Psoas muscle (tissue), 8 donors: ENCODE results near the gene GUCY2C. TPM values are rescaled to one million over a fixed set of nuclear protein-coding genes. Genes with fewer than 3 reads are reported as not detected.

ENCODE experiments used
- ATAC-seq, 4 donors: fragments of 200-7000 bp; cut with Tn5 transposase; one replicate each; pipeline ENCODE4 v1.9.1; 2020; ENCODE audit warnings: moderate library complexity in 3 of 4, mild to moderate bottlenecking in 2 of 4
- DNase-seq, 2 donors: peaks; one replicate each; pipeline ENCODE4 v3.0.0-alpha.2; 2020
- H3K27ac ChIP-seq: fragments of 200-600 bp; one replicate; pipeline ENCODE4 v1.8.0; 2022
- H3K27me3 ChIP-seq, 3 donors: fragments of 200-600 bp in 1 of 3; one replicate each; pipeline versions ENCODE4 v1.6.1 to v1.8.0; 2013 to 2022; ENCODE audit warnings: low read length in 2 of 3, mild to moderate bottlenecking in 2 of 3, moderate library complexity in 1 of 3; ENCODE audit not compliant: insufficient read depth in 3 of 3
- H3K36me3 ChIP-seq, 2 donors: fragments of 200-600 bp in 1 of 2; one replicate each; pipeline versions ENCODE4 v1.6.1 to v1.8.0; 2013 to 2022; ENCODE audit warnings: low read depth in 1 of 2, mild to moderate bottlenecking in 1 of 2, moderate library complexity in 1 of 2; ENCODE audit not compliant: insufficient read depth in 1 of 2
- H3K4me1 ChIP-seq: fragments of 200-600 bp; one replicate; pipeline ENCODE4 v1.8.0; 2022
- H3K4me3 ChIP-seq: fragments of 200-600 bp; one replicate; pipeline ENCODE4 v1.8.0; 2022; ENCODE audit warnings: mild to moderate bottlenecking
- H3K9me3 ChIP-seq: fragments of 200-600 bp; one replicate; pipeline ENCODE4 v1.8.0; 2022
- CTCF ChIP-seq: fragments of 200-600 bp; IDR thresholded peaks from one replicate; pipeline ENCODE4 v1.8.0; 2022; ENCODE audit warnings: antibody characterized with exemption
- WGBS, 3 donors: extraction: QIAGEN DNeasy Blood & Tissue Kit; methylation state at CpG; one replicate each; pipeline versions ENCODE4 v1.1.6 to v1.1.7; 2013; 5-methylcytosine and 5-hydroxymethylcytosine counted together
- intact Hi-C, 2 donors: fragments of 100-400 bp; cut with DNase I; formaldehyde crosslinking; loops; one replicate each; pipeline versions ENCODE4 v1.11.0 to v1.14.2; 2022
- polyA plus RNA-seq, 3 donors: library from polyadenylated mRNA; stranded (reverse); fragments of 200-250 nt; gene quantifications; one replicate each; pipeline ENCODE4 v1.2.3, GENCODE V29; 2013
- total RNA-seq, 4 donors: library from RNA; stranded (reverse); fragmentation: NEBNext Ultra II Directional in 2 of 4; extraction: Animal tissue kit (Norgen Biotek cat#: 25700) in 2 of 4; gene quantifications; one replicate each; pipeline versions ENCODE4 v1.2.1 to v1.2.4, GENCODE V29; 2021 to 2023
- donor health status: healthy with polysubstance abuse.
- donor health status: DM: no; HTN: no; CAD: no; lungs with moderate emphysema.
- donor health status: Bipolar disorder and iron deficiency.
- donor health status: healthy.
- donor health status: DM: yes; HTN: yes; CAD: no.
- donor health status: DM: no; HTN: no; CAD: no.
- donor health status: DM: no; HTN: no; CAD: no.
- donor health status: DM: yes; HTN: yes; CAD: no.

Gene GUCY2C
- total and polyA plus RNA-seq, 7 donors, result 0.11 to 0.13 TPM; not detected in 5

GRCh38 chr12:14564336-14564959, 132.0 kb downstream of the GUCY2C start:
- Histone ChIP-seq H3K36me3 (no peaks in the 10 kb centered on the region), H3K27ac (no peak overlapping the region)

GRCh38 chr12:14563046-14563445, 133.4 kb downstream of the GUCY2C start:
- no peak for TF ChIP-seq CTCF
- Histone ChIP-seq H3K4me3 (no peak overlapping the region), H3K9me3 (no peaks in the 10 kb centered on the region), H3K27ac (no peak overlapping the region), H3K27me3 (no peaks in the 10 kb centered on the region), H3K4me1 (no peaks in the 10 kb centered on the region), H3K36me3 (no peaks in the 10 kb centered on the region)
- DNase-seq (no peak), ATAC-seq (no peak)
- 91 to 96% (median 93%) methylated on average over 4 of the region's 4 CpGs for WGBS, 3 donors
- intact Hi-C loops, result no loop called here

More at GRCh38 chr12:14564336-14564959, 132.0 kb downstream of the GUCY2C start:
- H3K9me3 ChIP-seq, result no peaks in the 10 kb centered on the region
- no peak for DNase-seq
- no peak for ATAC-seq
- TF ChIP-seq CTCF, result no peak
- H3K4me1 ChIP-seq, result no peaks in the 10 kb centered on the region
- intact Hi-C loops, result no loop called here
- H3K4me3 ChIP-seq, result no peak overlapping the region
- 78 to 90% (median 80%) methylated on average over 2 of the region's 2 CpGs for WGBS, 3 donors
- no peaks in the 10 kb centered on the region for H3K27me3 ChIP-seq

Other genes with a start within 250 kb of the GUCY2C start
- 10 to 100 TPM in 1 of 4 donors, 1 to 10 TPM in 3; 6.5 to 10.6 (median 8.9) TPM for gene PLBD1, start 128.7 kb downstream of the GUCY2C start, total RNA-seq
- gene PLBD1, start 128.7 kb downstream of the GUCY2C start, polyA plus RNA-seq, result 1 to 10 TPM; 3.7 to 5.6 (median 4.4) TPM
- 10 to 100 TPM; 34.6 to 68.0 (median 58.3) TPM for gene WBP11, start 106.9 kb upstream of the GUCY2C start, total RNA-seq
- 10 to 100 TPM; 22.7 to 48.7 (median 43.0) TPM for gene WBP11, start 106.9 kb upstream of the GUCY2C start, polyA plus RNA-seq
- gene C12orf60, start 107.1 kb upstream of the GUCY2C start, total RNA-seq, result 1 to 10 TPM in 3 of 4 donors, under 1 TPM in 1; 0.78 to 2.3 (median 1.6) TPM
- 1 to 10 TPM in 2 of 3 donors, under 1 TPM in 1; 0.49 to 4.0 (median 1.8) TPM for gene C12orf60, start 107.1 kb upstream of the GUCY2C start, polyA plus RNA-seq
- not detected for gene SMCO3, start 117.6 kb upstream of the GUCY2C start, total RNA-seq
- gene SMCO3, start 117.6 kb upstream of the GUCY2C start, polyA plus RNA-seq, result under 1 TPM in 2 of 3 donors, not detected in 1; 0.04 to 0.05 TPM
- under 1 TPM in 2 of 4 donors, not detected in 2; 0.17 to 0.19 TPM for gene ART4, start 146.9 kb upstream of the GUCY2C start, total RNA-seq
- under 1 TPM; 0.14 to 0.39 (median 0.17) TPM for gene ART4, start 146.9 kb upstream of the GUCY2C start, polyA plus RNA-seq
- gene MGP, start 189.3 kb upstream of the GUCY2C start, total RNA-seq, result 100 to 1,000 TPM in 1 of 4 donors, 10 to 100 TPM in 3; 60.2 to 159 (median 82.0) TPM
- gene MGP, start 189.3 kb upstream of the GUCY2C start, polyA plus RNA-seq, result 10 to 100 TPM; 57.3 to 83.5 (median 57.5) TPM
- gene ERP27, start 241.9 kb upstream of the GUCY2C start, total RNA-seq, result under 1 TPM in 3 of 4 donors, not detected in 1; 0.17 to 0.42 (median 0.24) TPM
- gene ERP27, start 241.9 kb upstream of the GUCY2C start, polyA plus RNA-seq, result under 1 TPM; 0.05 to 0.09 (median 0.08) TPM